Adrenal gland (tissue), 5 donors: Measurements from ENCODE around the gene PRKG1.

Source experiments
- CTCF ChIP-seq, 6 experiments: fragments of 450-650 bp in 4 of 6; fragments of 200-600 bp in 2 of 6; sonication (generic) in 1 of 6; IDR thresholded peaks; 1 replicate in 5 of 6; 2 replicates in 1 of 6; pipeline versions ENCODE4 v1.5.1 to v1.8.0; 2016 to 2021; ENCODE audit warnings: antibody characterized with exemption in 6 of 6, mild to moderate bottlenecking in 2 of 6, moderate library complexity in 1 of 6
- POLR2A ChIP-seq, 2 donors: fragments of 450-650 bp; IDR thresholded peaks; one replicate each; pipeline ENCODE4 v1.6.1; 2017; ENCODE audit warnings: antibody characterized with exemption in 2 of 2, mild to moderate bottlenecking in 2 of 2, moderate library complexity in 1 of 2
- donor health status: DM: no; HTN: no; CAD: no.

GRCh38 chr10:51604579-51604978 lies 530.3 kb downstream of the PRKG1 start:
- TF ChIP-seq CTCF (IDR thresholded peaks at IDR 0.05) (no peak), POLR2A (IDR thresholded peaks at IDR 0.05) (no peak)
